Activated CD4-positive, alpha-beta T cell treated with anti-CD3 and anti-CD28 coated beads, Interleukin-2, amount 50 U/mL, for 4 hours (primary cell): ENCODE measurements around the gene PPP2R5C.

Experiments
- DNase-seq, 2 experiments: peaks; one replicate each; pipeline ENCODE4 v3.0.0-alpha.2; 2020

PPP2R5C gene

GRCh38 chr14:101897326-101897725 lies 135.8 kb downstream of the PPP2R5C start:
- DNase-seq, result no peak

- no peak for DNase-seq
Measured at GRCh38 chr14:101898416-101898815, 136.9 kb downstream of the PPP2R5C start.

GRCh38 chr14:101899263-101899662 lies 137.8 kb downstream of the PPP2R5C start:
- DNase-seq, result no peak

GRCh38 chr14:101900253-101900652 lies 138.7 kb downstream of the PPP2R5C start:
- no peak for DNase-seq

- DNase-seq, result no peak
Measured at GRCh38 chr14:101903111-101903561, 141.6 kb downstream of the PPP2R5C start.

- no peak for DNase-seq
Measured at GRCh38 chr14:101905614-101906013, 144.1 kb downstream of the PPP2R5C start.

GRCh38 chr14:101906645-101907044 lies 145.1 kb downstream of the PPP2R5C start:
- DNase-seq, result no peak

- no peak for DNase-seq
Measured at GRCh38 chr14:101907619-101908018, 146.1 kb downstream of the PPP2R5C start.

GRCh38 chr14:101908795-101909194 lies 147.3 kb downstream of the PPP2R5C start:
- DNase-seq, result no peak

- no peak for DNase-seq
Measured at GRCh38 chr14:101909371-101910096, 148.0 kb downstream of the PPP2R5C start.

GRCh38 chr14:101912841-101913240 lies 151.3 kb downstream of the PPP2R5C start:
- DNase-seq, result no peak

GRCh38 chr14:101914083-101914482 lies 152.6 kb downstream of the PPP2R5C start:
- no peak for DNase-seq

- no peak for DNase-seq
Measured at GRCh38 chr14:101915871-101916815, 154.6 kb downstream of the PPP2R5C start.

GRCh38 chr14:101916816-101917412 lies 155.4 kb downstream of the PPP2R5C start:
- no peak for DNase-seq

GRCh38 chr14:101917413-101918017 lies 156.0 kb downstream of the PPP2R5C start:
- no peak for DNase-seq

GRCh38 chr14:101918065-101918989 lies 156.8 kb downstream of the PPP2R5C start:
- no peak for DNase-seq

GRCh38 chr14:101920271-101920670 lies 158.8 kb downstream of the PPP2R5C start:
- no peak for DNase-seq

GRCh38 chr14:101922866-101923265 lies 161.4 kb downstream of the PPP2R5C start:
- DNase-seq, result no peak

- DNase-seq, result no peak
Measured at GRCh38 chr14:101925152-101925551, 163.6 kb downstream of the PPP2R5C start.

GRCh38 chr14:101926085-101926484 lies 164.6 kb downstream of the PPP2R5C start:
- no peak for DNase-seq

GRCh38 chr14:101926620-101927019 lies 165.1 kb downstream of the PPP2R5C start:
- DNase-seq, result no peak

GRCh38 chr14:101927859-101928258 lies 166.3 kb downstream of the PPP2R5C start:
- DNase-seq, result no peak
